ENCODE measurements around the gene NXPH1. TPM values are rescaled to one million over a fixed set of nuclear protein-coding genes. Genes with fewer than 3 reads are reported as not detected.

Gene NXPH1
- total and polyA plus RNA-seq, 9 of the 15 experiments (the other 6 are each of a cell fraction or from before 2014, with no cell fraction given): 0.16 TPM; not detected in 8

DNA sequence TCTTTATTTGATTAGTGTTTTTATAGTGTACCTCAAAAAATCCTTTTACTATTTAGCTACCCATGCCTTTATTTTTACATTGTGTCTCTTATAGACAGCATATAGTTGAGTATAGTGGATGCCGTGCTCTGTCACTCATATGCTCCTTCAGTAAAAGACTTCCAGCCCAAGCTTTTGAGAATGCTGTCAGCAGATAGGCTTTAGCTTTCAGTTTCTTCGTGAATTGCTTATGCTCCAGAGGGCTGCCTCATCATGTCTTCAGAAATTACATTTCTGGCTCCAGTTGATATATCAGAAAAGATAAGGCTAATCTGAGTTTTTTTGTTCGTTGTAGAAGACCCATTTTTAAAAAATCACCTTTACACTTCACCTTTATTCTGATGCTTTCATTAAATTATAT is 332.0 kb downstream of the NXPH1 start (continued):
- TF ChIP-seq, protein P1, sequence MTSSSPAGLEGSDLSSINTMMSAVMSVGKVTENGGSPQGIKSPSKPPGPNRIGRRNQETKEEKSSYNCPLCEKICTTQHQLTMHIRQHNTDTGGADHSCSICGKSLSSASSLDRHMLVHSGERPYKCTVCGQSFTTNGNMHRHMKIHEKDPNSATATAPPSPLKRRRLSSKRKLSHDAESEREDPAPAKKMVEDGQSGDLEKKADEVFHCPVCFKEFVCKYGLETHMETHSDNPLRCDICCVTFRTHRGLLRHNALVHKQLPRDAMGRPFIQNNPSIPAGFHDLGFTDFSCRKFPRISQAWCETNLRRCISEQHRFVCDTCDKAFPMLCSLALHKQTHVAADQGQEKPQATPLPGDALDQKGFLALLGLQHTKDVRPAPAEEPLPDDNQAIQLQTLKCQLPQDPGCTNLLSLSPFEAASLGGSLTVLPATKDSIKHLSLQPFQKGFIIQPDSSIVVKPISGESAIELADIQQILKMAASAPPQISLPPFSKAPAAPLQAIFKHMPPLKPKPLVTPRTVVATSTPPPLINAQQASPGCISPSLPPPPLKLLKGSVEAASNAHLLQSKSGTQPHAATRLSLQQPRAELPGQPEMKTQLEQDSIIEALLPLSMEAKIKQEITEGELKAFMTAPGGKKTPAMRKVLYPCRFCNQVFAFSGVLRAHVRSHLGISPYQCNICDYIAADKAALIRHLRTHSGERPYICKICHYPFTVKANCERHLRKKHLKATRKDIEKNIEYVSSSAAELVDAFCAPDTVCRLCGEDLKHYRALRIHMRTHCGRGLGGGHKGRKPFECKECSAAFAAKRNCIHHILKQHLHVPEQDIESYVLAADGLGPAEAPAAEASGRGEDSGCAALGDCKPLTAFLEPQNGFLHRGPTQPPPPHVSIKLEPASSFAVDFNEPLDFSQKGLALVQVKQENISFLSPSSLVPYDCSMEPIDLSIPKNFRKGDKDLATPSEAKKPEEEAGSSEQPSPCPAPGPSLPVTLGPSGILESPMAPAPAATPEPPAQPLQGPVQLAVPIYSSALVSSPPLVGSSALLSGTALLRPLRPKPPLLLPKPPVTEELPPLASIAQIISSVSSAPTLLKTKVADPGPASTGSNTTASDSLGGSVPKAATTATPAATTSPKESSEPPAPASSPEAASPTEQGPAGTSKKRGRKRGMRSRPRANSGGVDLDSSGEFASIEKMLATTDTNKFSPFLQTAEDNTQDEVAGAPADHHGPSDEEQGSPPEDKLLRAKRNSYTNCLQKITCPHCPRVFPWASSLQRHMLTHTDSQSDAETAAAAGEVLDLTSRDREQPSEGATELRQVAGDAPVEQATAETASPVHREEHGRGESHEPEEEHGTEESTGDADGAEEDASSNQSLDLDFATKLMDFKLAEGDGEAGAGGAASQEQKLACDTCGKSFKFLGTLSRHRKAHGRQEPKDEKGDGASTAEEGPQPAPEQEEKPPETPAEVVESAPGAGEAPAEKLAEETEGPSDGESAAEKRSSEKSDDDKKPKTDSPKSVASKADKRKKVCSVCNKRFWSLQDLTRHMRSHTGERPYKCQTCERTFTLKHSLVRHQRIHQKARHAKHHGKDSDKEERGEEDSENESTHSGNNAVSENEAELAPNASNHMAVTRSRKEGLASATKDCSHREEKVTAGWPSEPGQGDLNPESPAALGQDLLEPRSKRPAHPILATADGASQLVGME (CRISPR knock-in tag; IDR thresholded peaks at IDR 0.05): no peak
- TF ChIP-seq TAL1 (IDR thresholded peaks at IDR 0.05) (peak; percentile 26; the same call in 1 of the 2 replicates), CHD1 (IDR thresholded peaks at IDR 0.05; ENCODE audit: low read length) (no peak), NONO (IDR thresholded peaks at IDR 0.05; ENCODE audit: low read depth in 2 of 2, low read length in 1 of 2) (no peak), ZNF644 (tag; IDR thresholded peaks at IDR 0.05; ENCODE audit: low read depth) (no peak), VEZF1 (CRISPR knock-in tag; IDR thresholded peaks at IDR 0.05) (no peak), ZNF695 (CRISPR knock-in tag; IDR thresholded peaks at IDR 0.05) (no peak), ZFP1 (CRISPR knock-in tag; IDR thresholded peaks at IDR 0.05) (no peak), ZNF699 (CRISPR knock-in tag; IDR thresholded peaks at IDR 0.05; ENCODE audit: insufficient replicate concordance) (no peak), HDAC3 (IDR thresholded peaks at IDR 0.05; ENCODE audit: borderline replicate concordance, partially characterized antibody) (peak; percentile 25), ESRRA (IDR thresholded peaks at IDR 0.05; ENCODE audit: borderline replicate concordance, low read depth) (no peak), JUND (IDR thresholded peaks at IDR 0.05; ENCODE audit: borderline replicate concordance, low read depth, low read length) (peak; percentile 38; the same call in 1 of the 2 replicates), JUND (tag; IDR thresholded peaks at IDR 0.05; ENCODE audit: borderline replicate concordance, low read depth, low read length) (no peak; the same call in 2 of the 3 replicates), KLF1 (tag; IDR thresholded peaks at IDR 0.05) (no peak)
- TF ChIP-seq, protein P2, sequence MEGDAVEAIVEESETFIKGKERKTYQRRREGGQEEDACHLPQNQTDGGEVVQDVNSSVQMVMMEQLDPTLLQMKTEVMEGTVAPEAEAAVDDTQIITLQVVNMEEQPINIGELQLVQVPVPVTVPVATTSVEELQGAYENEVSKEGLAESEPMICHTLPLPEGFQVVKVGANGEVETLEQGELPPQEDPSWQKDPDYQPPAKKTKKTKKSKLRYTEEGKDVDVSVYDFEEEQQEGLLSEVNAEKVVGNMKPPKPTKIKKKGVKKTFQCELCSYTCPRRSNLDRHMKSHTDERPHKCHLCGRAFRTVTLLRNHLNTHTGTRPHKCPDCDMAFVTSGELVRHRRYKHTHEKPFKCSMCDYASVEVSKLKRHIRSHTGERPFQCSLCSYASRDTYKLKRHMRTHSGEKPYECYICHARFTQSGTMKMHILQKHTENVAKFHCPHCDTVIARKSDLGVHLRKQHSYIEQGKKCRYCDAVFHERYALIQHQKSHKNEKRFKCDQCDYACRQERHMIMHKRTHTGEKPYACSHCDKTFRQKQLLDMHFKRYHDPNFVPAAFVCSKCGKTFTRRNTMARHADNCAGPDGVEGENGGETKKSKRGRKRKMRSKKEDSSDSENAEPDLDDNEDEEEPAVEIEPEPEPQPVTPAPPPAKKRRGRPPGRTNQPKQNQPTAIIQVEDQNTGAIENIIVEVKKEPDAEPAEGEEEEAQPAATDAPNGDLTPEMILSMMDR (IDR thresholded peaks at IDR 0.05 in 2 of 3, conservative IDR thresholded peaks at IDR 0.05 in 1 of 3; ENCODE audit: insufficient read depth in 2 of 3, low read depth in 1 of 3, low read length in 3 of 3): no peak
- TF ChIP-seq, protein P3, sequence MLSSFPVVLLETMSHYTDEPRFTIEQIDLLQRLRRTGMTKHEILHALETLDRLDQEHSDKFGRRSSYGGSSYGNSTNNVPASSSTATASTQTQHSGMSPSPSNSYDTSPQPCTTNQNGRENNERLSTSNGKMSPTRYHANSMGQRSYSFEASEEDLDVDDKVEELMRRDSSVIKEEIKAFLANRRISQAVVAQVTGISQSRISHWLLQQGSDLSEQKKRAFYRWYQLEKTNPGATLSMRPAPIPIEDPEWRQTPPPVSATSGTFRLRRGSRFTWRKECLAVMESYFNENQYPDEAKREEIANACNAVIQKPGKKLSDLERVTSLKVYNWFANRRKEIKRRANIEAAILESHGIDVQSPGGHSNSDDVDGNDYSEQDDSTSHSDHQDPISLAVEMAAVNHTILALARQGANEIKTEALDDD (IDR thresholded peaks at IDR 0.05): no peak
